ENCODE results near the gene ANKRD13C.
"Not testable (repeated sequence)": the region's sequence is repeated elsewhere in the genome, so short reads cannot be mapped to it uniquely, and the experiment has no call there.

GRCh38 chr1:70339644-70340043, 14.9 kb downstream of the ANKRD13C start:
- TF ChIP-seq POLR2A, CTCF, POLR2AphosphoS5 (IDR thresholded peaks at IDR 0.05): not testable (repeated sequence)
